GM12878 (cell line): ENCODE data around the gene HIRA. TPM values are rescaled to one million over a fixed set of nuclear protein-coding genes. Genes with fewer than 3 reads are reported as not detected.

Source experiments
- ATAC-seq: fragments of 200-7000 bp; cut with Tn5 transposase; 3 replicates; pipeline ENCODE4 v1.9.1; 2020; ENCODE audit warnings: mild to moderate bottlenecking, moderate library complexity
- BruUV-seq: library from RNA; stranded (reverse); fragments of 400-500 nt; replicated peaks from 2 replicates; lab custom pipeline; 2021; lab: Mats Ljungman, UMichigan
- CTCF ChIA-PET: fragments of 300-600 bp; sonication (Branson Sonifier 250); formaldehyde crosslinking; extraction: SDS; loops from one replicate; lab custom pipeline; 2021; ENCODE audit warnings: inconsistent platforms; lab: Yijun Ruan, JAX
- POLR2A ChIA-PET: fragments of 350-600 bp; formaldehyde crosslinking; extraction: SDS; loops from one replicate; lab custom pipeline; 2021; ENCODE audit warnings: inconsistent platforms; lab: Charles Lee
- RAD21 ChIA-PET: fragments of 300-600 bp; sonication (Branson Sonifier 250); formaldehyde crosslinking; loops from one replicate; lab custom pipeline; 2023; ENCODE audit warnings: antibody characterized with exemption; ENCODE audit not compliant: unreplicated experiment; lab: Charles Lee
- SMC1A ChIA-PET: fragments of 300-600 bp; sonication (Branson Sonifier 250); formaldehyde crosslinking; loops from one replicate; lab custom pipeline; 2023; ENCODE audit not compliant: unreplicated experiment, uncharacterized antibody; lab: Charles Lee
- DNase-seq: peaks from one replicate; pipeline ENCODE4 v3.0.0-alpha.2; 2011; ENCODE audit warnings: low read depth, low spot score
- FAIRE-seq: peaks from 3 replicates; lab custom pipeline; 2011; peaks lifted over from hg19 to GRCh38; lab: Jason Lieb, UNC
- H2AFZ ChIP-seq: 2 replicates; pipeline ENCODE4 v1.6.0; 2011; ENCODE audit warnings: low read depth, low read length, control low read depth; ENCODE audit not compliant: control insufficient read depth
- H3K27ac ChIP-seq: 2 replicates; pipeline ENCODE4 v1.5.1; 2011; ENCODE audit warnings: control low read depth; ENCODE audit not compliant: control insufficient read depth, insufficient read depth
- H3K27me3 ChIP-seq, 2 experiments: replicated peaks in 1 of 2; 2 replicates each; pipeline versions ENCODE4 v1.6.0 to v1.6.1; 2011; ENCODE audit warnings: low read length in 1 of 2; ENCODE audit not compliant: control insufficient read depth in 2 of 2, insufficient read depth in 2 of 2
- H3K36me3 ChIP-seq, 2 experiments: 2 replicates each; pipeline ENCODE4 v1.5.1; 2011; ENCODE audit warnings: low read length in 1 of 2; ENCODE audit not compliant: control insufficient read depth in 2 of 2, insufficient read depth in 2 of 2
- H3K4me1 ChIP-seq: 2 replicates; pipeline ENCODE4 v1.6.1; 2011; ENCODE audit warnings: mild to moderate bottlenecking, low read length, moderate library complexity, mixed read lengths; ENCODE audit not compliant: control insufficient read depth, insufficient read depth
- H3K4me2 ChIP-seq: 2 replicates; pipeline ENCODE4 v1.6.0; 2011; ENCODE audit warnings: control low read depth; ENCODE audit not compliant: control insufficient read depth, insufficient read depth
- H3K4me3 ChIP-seq: fragments of 200-600 bp; sonication (generic); 2 replicates; pipeline ENCODE4 v1.5.1; 2016
- H3K79me2 ChIP-seq: 2 replicates; pipeline ENCODE4 v1.6.0; 2011; ENCODE audit warnings: low read length; ENCODE audit not compliant: control insufficient read depth, insufficient read depth
- H3K9ac ChIP-seq: 2 replicates; pipeline ENCODE4 v1.8.0; 2011; ENCODE audit warnings: low read length, control low read depth, mixed read lengths; ENCODE audit not compliant: control insufficient read depth, insufficient read depth
- H3K9me3 ChIP-seq: replicated peaks from 3 replicates; pipeline ENCODE4 v1.5.1; 2011; ENCODE audit warnings: mild to moderate bottlenecking, low read length; ENCODE audit not compliant: control insufficient read depth, insufficient read depth
- H4K20me1 ChIP-seq: 2 replicates; pipeline ENCODE4 v1.6.0; 2011; ENCODE audit not compliant: control insufficient read depth, insufficient read depth
- ATF3 ChIP-seq: IDR thresholded peaks from 2 replicates; pipeline ENCODE4 v1.6.1; 2011; ENCODE audit warnings: low read depth, mild to moderate bottlenecking, low read length, moderate library complexity, borderline replicate concordance; ENCODE audit errors: extremely low read depth
- BMI1 ChIP-seq: fragments of 450-650 bp; IDR thresholded peaks from 2 replicates; pipeline ENCODE4 v1.6.1; 2016; ENCODE audit warnings: mild to moderate bottlenecking, moderate library complexity, borderline replicate concordance
- EED ChIP-seq: sonication (generic); IDR thresholded peaks from 2 replicates; pipeline ENCODE4 v1.6.1; 2016; ENCODE audit warnings: antibody characterized with exemption, low read depth
- IKZF2 ChIP-seq, 2 experiments: fragments of 450-650 bp; IDR thresholded peaks; 2 replicates each; pipeline ENCODE4 v1.6.1; 2017; ENCODE audit warnings: mild to moderate bottlenecking in 2 of 2, moderate library complexity in 2 of 2
- KDM1A ChIP-seq: fragments of 200-600 bp; sonication (generic); IDR thresholded peaks from 2 replicates; pipeline ENCODE4 v1.6.1; 2016; ENCODE audit warnings: borderline replicate concordance
- MXI1 ChIP-seq: fragments of 150-350 bp; IDR thresholded peaks from 2 replicates; pipeline ENCODE4 v1.6.1; 2011; ENCODE audit warnings: low read depth, mild to moderate bottlenecking, inconsistent platforms, low read length, improper control_type of control experiment
- NFYB ChIP-seq: IDR thresholded peaks from 2 replicates; pipeline ENCODE4 v1.6.1; 2011; ENCODE audit warnings: low read depth, mild to moderate bottlenecking, low read length, improper control_type of control experiment, moderate library complexity; ENCODE audit not compliant: insufficient read depth
- SMARCA5 ChIP-seq: fragments of 450-650 bp; IDR thresholded peaks from 2 replicates; pipeline ENCODE4 v1.6.1; 2017; ENCODE audit warnings: mild to moderate bottlenecking
- SP1 ChIP-seq: IDR thresholded peaks from one replicate; pipeline ENCODE4 v1.6.1; 2011; ENCODE audit warnings: low read depth, low read length
- YBX1 ChIP-seq: fragments of 450-650 bp; IDR thresholded peaks from 2 replicates; pipeline ENCODE4 v1.6.1; 2016; ENCODE audit warnings: antibody characterized with exemption
- ZBTB40 ChIP-seq: fragments of 450-650 bp; IDR thresholded peaks from 2 replicates; pipeline ENCODE4 v1.6.1; 2016; ENCODE audit warnings: mild to moderate bottlenecking, moderate library complexity, borderline replicate concordance
- WGBS: methylation state at CpG from one replicate; pipeline ENCODE4 v1.1.6; 2016; ENCODE audit warnings: low lambda C conversion rate; ENCODE audit not compliant: insufficient replicate concordance, insufficient coverage; ENCODE audit errors: missing lambda C conversion rate; 5-methylcytosine and 5-hydroxymethylcytosine counted together
- in situ Hi-C: fragments of 300-500 bp; cut with MboI; formaldehyde crosslinking; loops from 9 replicates; pipeline ENCODE4 v1.14.3; 2018; ENCODE audit warnings: mixed read lengths
- intact Hi-C: fragments of 100-400 bp; cut with micrococcal nuclease; formaldehyde crosslinking; loops from one replicate; pipeline ENCODE4 v1.14.2; 2022; ENCODE audit not compliant: unreplicated experiment
- polyA plus RNA-seq, 11 experiments: library from polyadenylated mRNA; depleted of rRNA in 4 of 11; unstranded in 6 of 11; stranded (reverse) in 5 of 11; fragments of >200 nt; fragmentation: Nextera tagmentation in 4 of 11; fragmentation: Illumina TruSeq in 1 of 11; extraction: Ambion mirVana in 4 of 11; extraction: Trizol in 1 of 11; gene quantifications; 1 replicate in 1 of 11; 2 replicates in 10 of 11; pipeline versions ENCODE4 v1.2.1 to v1.2.3, GENCODE V29; 2011 to 2016; ENCODE audit warnings: inconsistent platforms in 2 of 11, missing spikeins in 2 of 11, low read depth in 1 of 11
- total RNA-seq, 4 experiments: library from RNA; depleted of rRNA in 3 of 4; stranded (reverse); fragments of >200 nt in 3 of 4; fragmentation: Illumina TruSeq in 1 of 4; extraction: Trizol in 1 of 4; gene quantifications; 2 replicates each; pipeline versions ENCODE4 v1.2.1 to v1.2.3, GENCODE V29; 2013 to 2021

The HIRA gene
- total and polyA plus RNA-seq, 10 of the 15 experiments (the other 5 are each of a cell fraction or from before 2014, with no cell fraction given), result 0.34 to 32.7 (median 14.5) TPM

- CTCF ChIA-PET, result interaction anchor here (0.6 to 1.3 kb wide), 4 partner anchors 10 to 33 kb away, joined by 3 to 4 read pairs (median 3); no protein-coding TSS in a partner anchor
- H3K27me3 ChIP-seq, result no peaks in the 10 kb centered on the region
- no peak overlapping the region for H3K4me3 ChIP-seq
- TF ChIP-seq NFYB (no peak), EED (no peak), SMARCA5 (no peak)
- H3K9me3 ChIP-seq, result no peaks in the 10 kb centered on the region
- WGBS, result 97% methylated on average over 8 of the region's 8 CpGs
- intact Hi-C loops, result no loop called here
- H3K79me2 ChIP-seq, result no peaks in the 10 kb centered on the region; the same call in 1 of the 2 replicates
- DNase-seq (no peak), FAIRE-seq (no peak), ATAC-seq (no peak)
- H3K27ac ChIP-seq, result no peak overlapping the region
- H4K20me1 ChIP-seq, result no peaks in the 10 kb centered on the region
- SMC1A ChIA-PET, result no interaction called here
- no peak overlapping the region for H2AFZ ChIP-seq
- BruUV-seq, result no TSS peak
- H3K36me3 ChIP-seq, result peaks cover 21 to 26% of the 10 kb centered on the region in 2 experiments; a peak in 3 of 4 replicates
- in situ Hi-C loops, result no loop called here
- H3K4me2 ChIP-seq, result no peak overlapping the region
- H3K9ac ChIP-seq, result no peak overlapping the region
- RAD21 ChIA-PET, result no interaction called here
- no peaks in the 10 kb centered on the region for H3K4me1 ChIP-seq
- POLR2A ChIA-PET, result no interaction called here
Observed at GRCh38 chr22:19405652-19406051, 25.9 kb downstream of the HIRA start.

- no peaks in the 10 kb centered on the region for H3K4me1 ChIP-seq
- no peak for FAIRE-seq
Observed at GRCh38 chr22:19405133-19405532, 26.4 kb downstream of the HIRA start.

More at GRCh38 chr22:19405133-19405532, 26.4 kb downstream of the HIRA start:
- CTCF ChIA-PET, result interaction anchor here (0.9 to 1.3 kb wide), 4 partner anchors 10 to 73 kb away, joined by 3 to 4 read pairs (median 3); no protein-coding TSS in a partner anchor
- SMC1A ChIA-PET, result no interaction called here
- RAD21 ChIA-PET, result no interaction called here
- H3K27me3 ChIP-seq, result no peaks in the 10 kb centered on the region
- no peak overlapping the region for H2AFZ ChIP-seq
- 86% methylated on average over 4 of the region's 4 CpGs for WGBS
- H3K9me3 ChIP-seq, result no peaks in the 10 kb centered on the region
- H3K4me3 ChIP-seq, result no peak overlapping the region
- TF ChIP-seq YBX1, result no peak
- no peak for TF ChIP-seq KDM1A
- TF ChIP-seq ATF3, result no peak
- TF ChIP-seq ZBTB40, result no peak
- TF ChIP-seq MXI1, result no peak
- TF ChIP-seq SP1, result no peak
- no peak for TF ChIP-seq IKZF2 (IDR thresholded peaks at IDR 0.05)
- TF ChIP-seq BMI1, result no peak
- ATAC-seq (no peak), DNase-seq (no peak)
- no peak overlapping the region for H3K4me2 ChIP-seq
- no TSS peak for BruUV-seq
- no peak overlapping the region for H3K27ac ChIP-seq
- no peaks in the 10 kb centered on the region for H4K20me1 ChIP-seq
- in situ Hi-C loops, result no loop called here
- no peak overlapping the region for H3K9ac ChIP-seq
- peaks cover 21 to 23% of the 10 kb centered on the region in 2 experiments; a peak in 3 of 4 replicates for H3K36me3 ChIP-seq
- H3K79me2 ChIP-seq, result no peaks in the 10 kb centered on the region
- POLR2A ChIA-PET, result no interaction called here
- intact Hi-C loops, result no loop called here
